ENCODE results near the gene SH3BP4.
A peak's percentile ranks its signal among the peaks of the same experiment; 100 is the strongest.

SH3BP4 gene

GRCh38 chr2:234997389-234997788 is 45.6 kb downstream of the SH3BP4 start:
- H3K27ac ChIP-seq, result peak overlapping the region; percentile 10 to 82
- DNase-seq (ENCODE audit: low spot score), result no peak

GRCh38 chr2:234998404-234999211 is 46.8 kb downstream of the SH3BP4 start:
- H3K4me3 ChIP-seq, result no peak overlapping the region
- DNase-seq (ENCODE audit: low spot score), result no peak
- no peak overlapping the region for H3K27ac ChIP-seq
- no peak for TF ChIP-seq CTCF (IDR thresholded peaks at IDR 0.05)

More at GRCh38 chr2:234997389-234997788, 45.6 kb downstream of the SH3BP4 start:
- H3K4me3 ChIP-seq, result no peak overlapping the region
- no peak for TF ChIP-seq CTCF (IDR thresholded peaks at IDR 0.05)

GRCh38 chr2:234999740-235000425 is 48.1 kb downstream of the SH3BP4 start:
- TF ChIP-seq CTCF (IDR thresholded peaks at IDR 0.05), result no peak
- no peak overlapping the region for H3K27ac ChIP-seq
- DNase-seq (ENCODE audit: low spot score), result no peak
- H3K4me3 ChIP-seq, result no peak overlapping the region

GRCh38 chr2:235000426-235001236 is 48.8 kb downstream of the SH3BP4 start:
- no peak for DNase-seq (ENCODE audit: low spot score)
- no peak for TF ChIP-seq CTCF (IDR thresholded peaks at IDR 0.05)
- Histone ChIP-seq H3K27ac (no peak overlapping the region), H3K4me3 (no peak overlapping the region)

- no peak for TF ChIP-seq CTCF (IDR thresholded peaks at IDR 0.05)
- Histone ChIP-seq H3K4me3 (no peak overlapping the region), H3K27ac (no peak overlapping the region)
- no peak for DNase-seq (ENCODE audit: low spot score)
These were observed 49.7 kb downstream of the SH3BP4 start for GRCh38 chr2:235001237-235002133.

Data from coronary artery (tissue), 2 donors.